PC-9 (cell line): ENCODE data around the gene EZH2. TPM values are rescaled to one million over a fixed set of nuclear protein-coding genes. Genes with fewer than 3 reads are reported as not detected.

Source experiments
- BruUV-seq: library from RNA; stranded (reverse); fragments of 400-500 nt; replicated peaks from 2 replicates; lab custom pipeline; 2021; lab: Mats Ljungman, UMichigan
- CTCF ChIA-PET: fragments of 300-600 bp; sonication (Branson Sonifier 250); formaldehyde crosslinking; loops from one replicate; lab custom pipeline; 2022; ENCODE audit warnings: antibody characterized with exemption; lab: Charles Lee
- POLR2A ChIA-PET: fragments of 300-600 bp; sonication (Branson Sonifier 250); formaldehyde crosslinking; loops from one replicate; lab custom pipeline; 2022; ENCODE audit warnings: antibody characterized with exemption; ENCODE audit not compliant: unreplicated experiment; lab: Charles Lee
- DNase-seq, 2 experiments: peaks; one replicate each; pipeline versions ENCODE4 v3.0.0 to v3.0.0-alpha.2; 2015 to 2022; ENCODE audit warnings: mixed read lengths in 1 of 2
- H2AFZ ChIP-seq: fragments of 200-600 bp; sonication (generic); 2 replicates; pipeline ENCODE4 v1.8.1; 2017; ENCODE audit warnings: antibody characterized with exemption
- H3F3A ChIP-seq: fragments of 200-600 bp; sonication (generic); 2 replicates; pipeline ENCODE4 v1.8.1; 2017; ENCODE audit warnings: antibody characterized with exemption, mild to moderate bottlenecking, low read depth; ENCODE audit not compliant: insufficient read depth
- H3K27ac ChIP-seq: fragments of 200-600 bp; sonication (generic); 2 replicates; pipeline ENCODE4 v1.6.1; 2016; ENCODE audit warnings: mixed run types
- H3K27me3 ChIP-seq: fragments of 200-600 bp; sonication (generic); 2 replicates; pipeline ENCODE4 v1.6.1; 2016; ENCODE audit warnings: low read depth, mixed run types; ENCODE audit not compliant: insufficient read depth
- H3K36me3 ChIP-seq: fragments of 200-600 bp; sonication (generic); 2 replicates; pipeline ENCODE4 v1.6.1; 2016; ENCODE audit warnings: low read depth, mixed run types
- H3K4me1 ChIP-seq: fragments of 200-600 bp; sonication (generic); replicated peaks from 2 replicates; pipeline ENCODE4 v1.6.1; 2016; ENCODE audit warnings: mixed run types; ENCODE audit not compliant: insufficient read depth
- H3K4me2 ChIP-seq: fragments of 200-600 bp; sonication (generic); 2 replicates; pipeline ENCODE4 v1.6.1; 2017; ENCODE audit warnings: mixed run types
- H3K4me3 ChIP-seq: fragments of 200-600 bp; sonication (generic); 2 replicates; pipeline ENCODE4 v1.6.1; 2016; ENCODE audit warnings: mixed run types
- H3K79me2 ChIP-seq: fragments of 200-600 bp; sonication (generic); 2 replicates; pipeline ENCODE4 v1.6.1; 2017; ENCODE audit warnings: low read depth, mixed run types
- H3K9me2 ChIP-seq: fragments of 200-600 bp; sonication (generic); 2 replicates; pipeline ENCODE4 v1.8.1; 2017; ENCODE audit warnings: mild to moderate bottlenecking; ENCODE audit not compliant: insufficient read depth
- H3K9me3 ChIP-seq: fragments of 200-600 bp; sonication (generic); 2 replicates; pipeline ENCODE4 v1.8.1; 2016; ENCODE audit warnings: low read depth; ENCODE audit not compliant: insufficient read depth
- H4K20me1 ChIP-seq: fragments of 200-600 bp; sonication (generic); 2 replicates; pipeline ENCODE4 v1.8.1; 2017; ENCODE audit not compliant: insufficient read depth
- EZH2 ChIP-seq: fragments of 200-600 bp; sonication (generic); IDR thresholded peaks from 2 replicates; pipeline ENCODE4 v1.8.0; 2017; ENCODE audit warnings: antibody characterized with exemption, low read depth
- intact Hi-C: fragments of 100-400 bp; cut with micrococcal nuclease; formaldehyde crosslinking; loops from one replicate; pipeline ENCODE4 v1.10.0; 2022; ENCODE audit not compliant: unreplicated experiment
- total RNA-seq: library from RNA; stranded (reverse); gene quantifications from 2 replicates; pipeline ENCODE4 v1.2.3, GENCODE V29; 2021
- TF ChIP-seq, protein P1 (sequence below): fragments of 200-600 bp; sonication (generic); conservative IDR thresholded peaks from 2 replicates; pipeline ENCODE4 v1.6.1; 2017; ENCODE audit warnings: mixed run types, antibody characterized with exemption, mild to moderate bottlenecking, moderate library complexity

Gene EZH2
- total RNA-seq, 1 experiment from 2014 or later: 48.6 TPM

DNA sequence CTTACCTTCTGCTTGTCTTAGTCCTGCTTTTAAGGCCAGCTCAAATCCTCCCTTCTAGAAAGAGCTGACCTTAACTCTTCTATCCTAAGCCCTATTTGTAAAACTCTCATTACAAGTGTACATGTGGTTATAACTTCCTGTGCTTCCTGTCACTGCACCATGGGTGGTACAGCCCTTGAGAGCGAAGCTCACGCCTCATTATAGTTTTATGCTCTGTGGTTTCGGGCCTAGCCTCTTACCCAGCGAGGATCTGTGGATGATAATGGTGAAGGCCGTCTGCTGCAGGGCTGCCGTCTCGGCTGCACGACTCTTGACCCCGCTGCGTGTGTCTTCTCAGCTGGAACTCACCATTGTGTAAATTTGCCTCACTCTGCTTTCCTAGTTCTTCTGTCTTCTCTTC, 110.8 kb downstream of the EZH2 start:
- intact Hi-C loops: loop anchor here (5.0 kb wide), 1 partner anchor 196 kb away; no protein-coding TSS in a partner anchor
- no peak for TF ChIP-seq EZH2
- ChIA-PET POLR2A (no interaction called here), CTCF (no interaction called here)
- H3F3A ChIP-seq: peaks cover 34% of the 10 kb centered on the region; the same call in 1 of the 2 replicates
- no peaks in the 10 kb centered on the region for H3K27me3 ChIP-seq
- no peak for DNase-seq
- H3K9me2 ChIP-seq: no peaks in the 10 kb centered on the region
- H2AFZ ChIP-seq: no peak overlapping the region
- H3K4me2 ChIP-seq: 0 out of 2 replicates have a peak overlapping the region, but pooled peaks have one; percentile 37
- peaks cover 13% of the 10 kb centered on the region for H3K79me2 ChIP-seq
- H4K20me1 ChIP-seq: peaks cover 20% of the 10 kb centered on the region
- H3K36me3 ChIP-seq: peaks cover 39% of the 10 kb centered on the region
- H3K9me3 ChIP-seq: no peaks in the 10 kb centered on the region
- H3K4me1 ChIP-seq: peaks cover 19% of the 10 kb centered on the region
- no TSS peak for BruUV-seq
- peak overlapping the region; percentile 41 for H3K27ac ChIP-seq
- no peak overlapping the region for H3K4me3 ChIP-seq

- peaks cover 34% of the 10 kb centered on the region; the same call in 1 of the 2 replicates for H3F3A ChIP-seq
These were observed 111.6 kb downstream of the EZH2 start for GRCh38 chr7:148772297-148773089.

GRCh38 chr7:148770004-148770403, 114.1 kb downstream of the EZH2 start:
- H3K27me3 ChIP-seq: no peaks in the 10 kb centered on the region
- ChIA-PET POLR2A (no interaction called here), CTCF (interaction anchor here (0.5 kb wide), 1 partner anchor 1063 kb away, joined by 3 read pairs; no protein-coding TSS in a partner anchor)
- H2AFZ ChIP-seq: no peak overlapping the region
- no peaks in the 10 kb centered on the region for H3K9me3 ChIP-seq
- peaks cover 48% of the 10 kb centered on the region for H3K36me3 ChIP-seq
- peaks cover 13% of the 10 kb centered on the region for H3K79me2 ChIP-seq
- H3K4me1 ChIP-seq: peaks cover 19% of the 10 kb centered on the region
- no peak for TF ChIP-seq EZH2
- TF ChIP-seq, protein P1, sequence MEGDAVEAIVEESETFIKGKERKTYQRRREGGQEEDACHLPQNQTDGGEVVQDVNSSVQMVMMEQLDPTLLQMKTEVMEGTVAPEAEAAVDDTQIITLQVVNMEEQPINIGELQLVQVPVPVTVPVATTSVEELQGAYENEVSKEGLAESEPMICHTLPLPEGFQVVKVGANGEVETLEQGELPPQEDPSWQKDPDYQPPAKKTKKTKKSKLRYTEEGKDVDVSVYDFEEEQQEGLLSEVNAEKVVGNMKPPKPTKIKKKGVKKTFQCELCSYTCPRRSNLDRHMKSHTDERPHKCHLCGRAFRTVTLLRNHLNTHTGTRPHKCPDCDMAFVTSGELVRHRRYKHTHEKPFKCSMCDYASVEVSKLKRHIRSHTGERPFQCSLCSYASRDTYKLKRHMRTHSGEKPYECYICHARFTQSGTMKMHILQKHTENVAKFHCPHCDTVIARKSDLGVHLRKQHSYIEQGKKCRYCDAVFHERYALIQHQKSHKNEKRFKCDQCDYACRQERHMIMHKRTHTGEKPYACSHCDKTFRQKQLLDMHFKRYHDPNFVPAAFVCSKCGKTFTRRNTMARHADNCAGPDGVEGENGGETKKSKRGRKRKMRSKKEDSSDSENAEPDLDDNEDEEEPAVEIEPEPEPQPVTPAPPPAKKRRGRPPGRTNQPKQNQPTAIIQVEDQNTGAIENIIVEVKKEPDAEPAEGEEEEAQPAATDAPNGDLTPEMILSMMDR: no peak
- peak overlapping the region; percentile 13; the same call in 1 of the 2 replicates for H3K27ac ChIP-seq
- H3K4me3 ChIP-seq: no peak overlapping the region
- peaks cover 14% of the 10 kb centered on the region for H4K20me1 ChIP-seq
- peaks cover 40% of the 10 kb centered on the region; the same call in 1 of the 2 replicates for H3F3A ChIP-seq
- DNase-seq: no peak
- no TSS peak for BruUV-seq
- no peaks in the 10 kb centered on the region for H3K9me2 ChIP-seq
- H3K4me2 ChIP-seq: no peak overlapping the region
- intact Hi-C loops: loop anchor here (5.0 kb wide), 1 partner anchor 193 kb away; no protein-coding TSS in a partner anchor

More at GRCh38 chr7:148772297-148773089, 111.6 kb downstream of the EZH2 start:
- H3K27me3 ChIP-seq: no peaks in the 10 kb centered on the region
- H3K4me1 ChIP-seq: peaks cover 19% of the 10 kb centered on the region
- peak; percentile 73 to 96 for DNase-seq
- POLR2A ChIA-PET: no interaction called here
- peaks cover 13% of the 10 kb centered on the region for H3K79me2 ChIP-seq
- H3K4me2 ChIP-seq: peak overlapping the region; percentile 37; the same call in 1 of the 2 replicates
- no peaks in the 10 kb centered on the region for H3K9me3 ChIP-seq
- TF ChIP-seq, protein P1: no peak
- no peak for TF ChIP-seq EZH2
- intact Hi-C loops: loop anchor here (1.0 to 5.0 kb wide), 3 partner anchors 74 to 268 kb away; partner anchors contain the start of gene CUL1
- no peaks in the 10 kb centered on the region for H3K9me2 ChIP-seq
- CTCF ChIA-PET: no interaction called here
- peaks cover 20% of the 10 kb centered on the region for H4K20me1 ChIP-seq
- no TSS peak for BruUV-seq
- H3K36me3 ChIP-seq: peaks cover 43% of the 10 kb centered on the region
- peak overlapping the region; percentile 41 for H3K27ac ChIP-seq
- H3K4me3 ChIP-seq: no peak overlapping the region
- no peak overlapping the region for H2AFZ ChIP-seq
